ENCODE data around the gene TRIP13. TPM values are rescaled to one million over a fixed set of nuclear protein-coding genes. Genes with fewer than 3 reads are reported as not detected.

Gene TRIP13
- total RNA-seq, 1 donor from 2014 or later: 8.4 TPM

DNA sequence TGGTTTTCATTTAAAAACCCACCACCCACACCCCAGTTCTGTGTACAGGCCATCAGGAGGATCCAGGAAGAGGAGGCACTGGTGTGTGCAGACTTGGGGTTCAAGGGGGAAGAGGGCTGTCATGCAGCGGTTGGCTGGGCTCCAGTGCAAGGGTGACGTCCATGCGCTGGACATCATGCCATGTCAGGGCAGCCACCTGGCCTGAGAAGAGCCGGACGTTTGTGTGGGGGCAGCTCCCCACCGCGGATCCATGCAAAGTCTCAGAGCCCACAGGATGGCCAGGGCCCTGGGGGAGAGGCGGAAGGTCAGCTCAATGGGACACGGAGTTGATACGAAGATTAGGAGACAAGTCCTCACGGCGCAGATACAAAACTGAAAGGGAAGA, 11.1 kb upstream of the TRIP13 start:
- Mint-ChIP-seq H3K4me1 (ENCODE audit: unreplicated experiment) (no peaks in the 10 kb centered on the region), H3K27ac (ENCODE audit: unreplicated experiment) (no peak overlapping the region), H3K4me3 (ENCODE audit: unreplicated experiment) (no peak overlapping the region), H3K36me3 (ENCODE audit: low read depth, unreplicated experiment) (peaks cover 64% of the 10 kb centered on the region), H3K9me3 (ENCODE audit: unreplicated experiment) (no peaks in the 10 kb centered on the region), H3K27me3 (ENCODE audit: unreplicated experiment) (peaks cover 11% of the 10 kb centered on the region)
- TF ChIP-seq, protein P1, sequence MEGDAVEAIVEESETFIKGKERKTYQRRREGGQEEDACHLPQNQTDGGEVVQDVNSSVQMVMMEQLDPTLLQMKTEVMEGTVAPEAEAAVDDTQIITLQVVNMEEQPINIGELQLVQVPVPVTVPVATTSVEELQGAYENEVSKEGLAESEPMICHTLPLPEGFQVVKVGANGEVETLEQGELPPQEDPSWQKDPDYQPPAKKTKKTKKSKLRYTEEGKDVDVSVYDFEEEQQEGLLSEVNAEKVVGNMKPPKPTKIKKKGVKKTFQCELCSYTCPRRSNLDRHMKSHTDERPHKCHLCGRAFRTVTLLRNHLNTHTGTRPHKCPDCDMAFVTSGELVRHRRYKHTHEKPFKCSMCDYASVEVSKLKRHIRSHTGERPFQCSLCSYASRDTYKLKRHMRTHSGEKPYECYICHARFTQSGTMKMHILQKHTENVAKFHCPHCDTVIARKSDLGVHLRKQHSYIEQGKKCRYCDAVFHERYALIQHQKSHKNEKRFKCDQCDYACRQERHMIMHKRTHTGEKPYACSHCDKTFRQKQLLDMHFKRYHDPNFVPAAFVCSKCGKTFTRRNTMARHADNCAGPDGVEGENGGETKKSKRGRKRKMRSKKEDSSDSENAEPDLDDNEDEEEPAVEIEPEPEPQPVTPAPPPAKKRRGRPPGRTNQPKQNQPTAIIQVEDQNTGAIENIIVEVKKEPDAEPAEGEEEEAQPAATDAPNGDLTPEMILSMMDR (IDR thresholded peaks at IDR 0.05; ENCODE audit: unreplicated experiment): no peak
- no peak for DNase-seq (ENCODE audit: low spot score)

DNA sequence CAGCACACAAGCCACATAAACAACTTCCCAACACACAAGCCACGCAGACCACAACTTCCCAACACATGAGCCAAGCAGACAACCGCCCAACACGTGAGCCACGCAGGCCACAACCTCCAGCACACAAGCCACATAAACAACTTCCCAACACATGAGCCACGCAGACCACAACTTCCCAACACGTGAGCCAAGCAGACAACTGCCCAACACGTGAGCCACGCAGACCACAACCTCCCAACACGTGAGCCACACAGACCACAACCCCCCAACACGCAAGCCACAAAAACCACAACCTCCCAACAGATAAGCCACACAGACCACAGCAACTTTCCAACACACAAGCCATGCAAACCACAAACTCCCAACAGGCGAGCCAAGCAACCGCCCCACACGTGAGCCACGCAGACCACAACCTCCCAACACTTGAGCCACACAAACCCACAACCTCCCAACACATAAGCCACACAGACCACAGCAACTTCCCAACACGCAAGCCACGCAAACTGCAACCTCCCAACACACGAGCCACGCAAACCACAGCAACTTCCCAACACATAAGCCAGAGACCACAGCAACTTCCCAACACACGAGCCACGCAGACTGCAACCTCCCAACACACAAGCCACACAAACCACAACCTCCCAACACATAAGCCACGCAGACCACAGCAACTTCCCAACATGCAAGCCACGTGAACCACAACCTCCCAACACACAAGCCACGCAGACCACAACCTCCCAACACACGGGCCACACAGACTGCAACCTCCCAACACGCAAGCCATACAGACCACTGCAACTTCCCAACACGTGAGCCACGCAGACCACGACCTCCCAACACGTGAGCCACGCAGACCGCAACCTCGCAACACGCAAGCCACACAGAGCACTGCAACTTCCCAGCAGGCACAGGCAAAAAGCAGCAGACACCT, 10.2 kb upstream of the TRIP13 start:
- H3K4me1 Mint-ChIP-seq (ENCODE audit: unreplicated experiment): peaks cover 5% of the 10 kb centered on the region
- peaks cover 65% of the 10 kb centered on the region for H3K36me3 Mint-ChIP-seq (ENCODE audit: low read depth, unreplicated experiment)
- no peak for DNase-seq (ENCODE audit: low spot score)
- no peaks in the 10 kb centered on the region for H3K9me3 Mint-ChIP-seq (ENCODE audit: unreplicated experiment)
- peaks cover 11% of the 10 kb centered on the region for H3K27me3 Mint-ChIP-seq (ENCODE audit: unreplicated experiment)
- H3K27ac Mint-ChIP-seq (ENCODE audit: unreplicated experiment): no peak overlapping the region
- H3K4me3 Mint-ChIP-seq (ENCODE audit: unreplicated experiment): peak overlapping the region; percentile 56
- TF ChIP-seq, protein P1 (IDR thresholded peaks at IDR 0.05; ENCODE audit: unreplicated experiment): no peak

DNA sequence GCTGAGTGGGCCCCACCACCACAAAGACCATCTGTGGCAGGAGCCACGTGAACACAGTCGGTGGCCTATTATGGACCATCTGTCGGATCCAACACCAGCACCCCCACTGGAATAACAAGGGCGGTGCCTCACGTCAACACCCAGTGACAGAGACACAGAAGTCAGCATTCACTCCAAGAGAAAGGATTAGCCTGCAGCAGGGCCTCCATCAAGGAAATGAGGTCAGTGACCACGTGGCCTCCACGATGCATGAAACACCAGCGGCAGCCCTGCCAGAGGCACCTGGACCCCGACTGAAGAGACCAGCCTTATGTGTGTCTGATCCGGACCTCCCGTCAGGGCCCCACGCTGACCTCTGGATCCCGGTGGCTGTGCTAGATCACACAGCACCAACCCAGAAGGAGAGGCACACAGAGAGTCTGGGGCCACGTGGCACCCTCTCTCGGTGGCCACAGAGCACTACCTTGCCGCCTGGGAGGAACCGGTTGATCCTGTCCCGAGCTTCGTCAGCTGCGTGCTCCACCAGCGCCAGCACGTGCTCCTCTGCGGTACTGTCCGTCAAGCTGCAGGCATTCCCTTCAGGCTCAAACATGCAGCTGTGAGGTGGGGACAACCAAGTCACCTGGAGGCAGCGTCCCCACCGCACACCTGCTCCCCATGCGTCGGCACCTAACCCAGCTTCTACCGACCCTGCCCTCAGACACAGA, 9.1 kb upstream of the TRIP13 start:
- Mint-ChIP-seq H3K9me3 (ENCODE audit: unreplicated experiment) (no peaks in the 10 kb centered on the region), H3K4me3 (ENCODE audit: unreplicated experiment) (peak overlapping the region; percentile 69), H3K36me3 (ENCODE audit: low read depth, unreplicated experiment) (peaks cover 69% of the 10 kb centered on the region), H3K4me1 (ENCODE audit: unreplicated experiment) (peaks cover 10% of the 10 kb centered on the region), H3K27me3 (ENCODE audit: unreplicated experiment) (peaks cover 11% of the 10 kb centered on the region), H3K27ac (ENCODE audit: unreplicated experiment) (no peak overlapping the region)
- DNase-seq (ENCODE audit: low spot score): no peak
- TF ChIP-seq, protein P1 (IDR thresholded peaks at IDR 0.05; ENCODE audit: unreplicated experiment): no peak

DNA sequence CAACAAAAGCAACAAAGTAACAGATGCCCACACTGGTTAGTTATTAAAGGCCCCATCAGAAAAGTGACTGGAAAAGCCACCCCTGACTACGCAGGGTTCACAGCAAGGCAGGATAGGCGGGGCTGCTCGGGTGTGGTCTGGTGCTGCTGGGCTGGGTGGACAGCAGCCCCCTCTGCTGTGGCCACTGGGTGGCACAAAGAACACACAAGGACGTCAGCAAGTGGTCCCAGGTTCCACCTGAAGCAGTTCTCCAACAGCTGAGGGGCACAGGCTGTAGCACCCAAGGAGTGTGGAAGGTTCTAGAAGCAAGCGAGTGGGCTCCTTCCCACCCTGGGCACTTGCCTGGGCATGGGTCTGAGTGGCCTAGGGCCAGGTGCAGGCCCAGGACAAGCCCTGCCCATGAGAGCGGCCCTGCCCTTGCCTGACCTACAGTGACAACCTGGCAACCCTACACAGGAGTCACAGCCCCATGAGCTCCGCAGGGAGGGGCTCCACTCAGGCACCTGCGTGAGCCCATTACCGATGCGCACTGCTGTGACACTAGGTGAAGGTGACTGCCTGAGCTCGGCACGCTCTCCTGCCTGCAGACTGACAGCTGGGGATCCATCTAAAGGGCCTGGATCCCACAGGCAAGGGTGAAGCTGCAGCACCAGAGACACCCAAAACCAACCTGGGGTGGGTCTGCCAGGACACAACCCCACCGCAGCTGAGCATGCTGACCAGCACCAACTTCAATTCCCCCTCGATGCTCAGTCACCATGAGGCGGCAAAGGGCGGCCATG, 8.1 kb upstream of the TRIP13 start:
- H3K4me3 Mint-ChIP-seq (ENCODE audit: unreplicated experiment): no peak overlapping the region
- peaks cover 71% of the 10 kb centered on the region for H3K36me3 Mint-ChIP-seq (ENCODE audit: low read depth, unreplicated experiment)
- H3K27me3 Mint-ChIP-seq (ENCODE audit: unreplicated experiment): peaks cover 11% of the 10 kb centered on the region
- H3K4me1 Mint-ChIP-seq (ENCODE audit: unreplicated experiment): peaks cover 10% of the 10 kb centered on the region
- DNase-seq (ENCODE audit: low spot score): no peak
- TF ChIP-seq, protein P1 (IDR thresholded peaks at IDR 0.05; ENCODE audit: unreplicated experiment): no peak
- H3K9me3 Mint-ChIP-seq (ENCODE audit: unreplicated experiment): no peaks in the 10 kb centered on the region
- H3K27ac Mint-ChIP-seq (ENCODE audit: unreplicated experiment): no peak overlapping the region
